Liver (tissue), 9 donors: ENCODE results near the gene MSTO1. TPM values are rescaled to one million over a fixed set of nuclear protein-coding genes. Genes with fewer than 3 reads are reported as not detected.
"Not testable (repeated sequence)": the region's sequence is repeated elsewhere in the genome, so short reads cannot be mapped to it uniquely, and the experiment has no call there.

Experiments
- DNase-seq: peaks from one replicate; pipeline ENCODE4 v3.0.0-alpha.2; 2017; ENCODE audit warnings: low spot score
- H3K27ac ChIP-seq, 2 donors: one replicate each; pipeline ENCODE4 v1.7.0; 2013; ENCODE audit warnings: inconsistent platforms in 2 of 2, low read length in 2 of 2, control low read depth in 1 of 2, low read depth in 1 of 2, mild to moderate bottlenecking in 1 of 2
- H3K27me3 ChIP-seq, 4 donors: one replicate each; pipeline versions ENCODE4 v1.6.1 to v1.7.0; 2013; ENCODE audit warnings: low read length in 3 of 4, inconsistent platforms in 1 of 4, mild to moderate bottlenecking in 1 of 4, moderate library complexity in 1 of 4; ENCODE audit not compliant: control insufficient read depth in 4 of 4, insufficient read depth in 4 of 4
- H3K36me3 ChIP-seq, 4 donors: one replicate each; pipeline versions ENCODE4 v1.6.1 to v1.7.0; 2013; ENCODE audit warnings: low read length in 3 of 4, mild to moderate bottlenecking in 3 of 4, low read depth in 1 of 4, moderate library complexity in 1 of 4; ENCODE audit not compliant: control insufficient read depth in 4 of 4, insufficient read depth in 3 of 4
- H3K4me1 ChIP-seq, 4 donors: one replicate each; pipeline versions ENCODE4 v1.6.1 to v1.7.0; 2013; ENCODE audit warnings: low read length in 3 of 4, mild to moderate bottlenecking in 3 of 4, moderate library complexity in 1 of 4; ENCODE audit not compliant: control insufficient read depth in 4 of 4, insufficient read depth in 4 of 4
- H3K4me3 ChIP-seq, 3 donors: one replicate each; pipeline versions ENCODE4 v1.6.1 to v1.7.0; 2013; ENCODE audit warnings: low read length in 3 of 3, control low read depth in 1 of 3, low read depth in 1 of 3, mild to moderate bottlenecking in 1 of 3
- H3K9ac ChIP-seq, 2 donors: one replicate each; pipeline ENCODE4 v1.7.0; 2013; ENCODE audit warnings: low read length in 2 of 2, mild to moderate bottlenecking in 2 of 2, moderate library complexity in 2 of 2, control low read depth in 1 of 2, low read depth in 1 of 2
- H3K9me3 ChIP-seq, 4 donors: one replicate each; pipeline versions ENCODE4 v1.6.1 to v1.7.0; 2013; ENCODE audit warnings: low read length in 3 of 4; ENCODE audit not compliant: control insufficient read depth in 4 of 4
- CTCF ChIP-seq: fragments of 150-350 bp; IDR thresholded peaks from 2 replicates; pipeline ENCODE4 v1.5.1; 2017; ENCODE audit warnings: improper control_type of control experiment, low read depth, low read length; ENCODE audit not compliant: missing input control
- EGR1 ChIP-seq, 2 donors: IDR thresholded peaks; 2 replicates each; pipeline ENCODE4 v1.6.1; 2016 to 2018; ENCODE audit warnings: antibody characterized with exemption in 2 of 2, low read depth in 2 of 2
- FOXA1 ChIP-seq: IDR thresholded peaks from 2 replicates; pipeline ENCODE4 v1.6.1; 2016; ENCODE audit warnings: antibody characterized with exemption
- FOXA2 ChIP-seq: IDR thresholded peaks from 2 replicates; pipeline ENCODE4 v1.6.1; 2016; ENCODE audit warnings: antibody characterized with exemption
- GABPA ChIP-seq, 2 donors: IDR thresholded peaks in 1 of 2; conservative IDR thresholded peaks in 1 of 2; 2 replicates each; pipeline ENCODE4 v1.6.1; 2016; ENCODE audit warnings: antibody characterized with exemption in 2 of 2, mild to moderate bottlenecking in 1 of 2, moderate library complexity in 1 of 2
- HNF4A ChIP-seq, 2 donors: conservative IDR thresholded peaks; 2 replicates each; pipeline ENCODE4 v1.6.1; 2016; ENCODE audit warnings: antibody characterized with exemption in 2 of 2, mild to moderate bottlenecking in 2 of 2
- HNF4G ChIP-seq: IDR thresholded peaks from 2 replicates; pipeline ENCODE4 v1.6.1; 2016; ENCODE audit warnings: antibody characterized with exemption
- JUND ChIP-seq, 2 donors: IDR thresholded peaks; 2 replicates each; pipeline ENCODE4 v1.6.1; 2016; ENCODE audit warnings: antibody characterized with exemption in 2 of 2
- MAX ChIP-seq: IDR thresholded peaks from 2 replicates; pipeline ENCODE4 v1.6.1; 2016; ENCODE audit warnings: antibody characterized with exemption
- NR2F2 ChIP-seq: IDR thresholded peaks from 2 replicates; pipeline ENCODE4 v1.6.1; 2016; ENCODE audit warnings: antibody characterized with exemption
- RAD21 ChIP-seq, 2 donors: IDR thresholded peaks; 2 replicates each; pipeline ENCODE4 v1.6.1; 2016; ENCODE audit warnings: antibody characterized with exemption in 2 of 2, mild to moderate bottlenecking in 2 of 2
- RXRA ChIP-seq, 2 donors: IDR thresholded peaks; 2 replicates each; pipeline ENCODE4 v1.6.1; 2017 to 2018; ENCODE audit warnings: antibody characterized with exemption in 2 of 2, mild to moderate bottlenecking in 1 of 2
- SP1 ChIP-seq: IDR thresholded peaks from 2 replicates; pipeline ENCODE4 v1.6.1; 2018; ENCODE audit warnings: antibody characterized with exemption, mild to moderate bottlenecking
- TAF1 ChIP-seq: conservative IDR thresholded peaks from 2 replicates; pipeline ENCODE4 v1.6.1; 2016; ENCODE audit warnings: antibody characterized with exemption, mild to moderate bottlenecking
- YY1 ChIP-seq: IDR thresholded peaks from 2 replicates; pipeline ENCODE4 v1.6.1; 2016; ENCODE audit warnings: antibody characterized with exemption, mild to moderate bottlenecking
- WGBS: extraction: QIAGEN DNeasy Blood & Tissue Kit; methylation state at CpG from one replicate; pipeline ENCODE4 v1.1.7; 2013; 5-methylcytosine and 5-hydroxymethylcytosine counted together
- polyA plus RNA-seq, 2 donors: library from polyadenylated mRNA; stranded (reverse) in 1 of 2; unstranded in 1 of 2; fragments of 200-250 nt in 1 of 2; fragments of >200 nt in 1 of 2; fragmentation: Nextera tagmentation in 1 of 2; extraction: Ambion mirVana in 1 of 2; gene quantifications; one replicate each; pipeline versions ENCODE4 v1.2.1 to v1.2.3, GENCODE V29; 2013 to 2015
- total RNA-seq, 2 donors: library from RNA; depleted of rRNA; stranded (reverse); fragments of >200 nt; gene quantifications; one replicate each; pipeline ENCODE4 v1.2.3, GENCODE V29; 2014
- TF ChIP-seq, protein P1 (sequence below): IDR thresholded peaks from 2 replicates; pipeline ENCODE4 v1.6.1; 2016; ENCODE audit warnings: antibody characterized with exemption
- TF ChIP-seq, protein P2 (sequence below): IDR thresholded peaks from 2 replicates; pipeline ENCODE4 v1.6.1; 2016; ENCODE audit warnings: antibody characterized with exemption
- TF ChIP-seq, protein P3 (sequence below): IDR thresholded peaks from 2 replicates; pipeline ENCODE4 v1.6.1; 2016; ENCODE audit warnings: antibody characterized with exemption, mild to moderate bottlenecking
- donor health status: healthy.
- donor health status: healthy.
- donor health status: healthy.
- donor health status: healthy.
- donor health status: healthy.

Gene MSTO1
- total and polyA plus RNA-seq, 4 donors = 8.9 to 22.9 (median 18.2) TPM

DNA sequence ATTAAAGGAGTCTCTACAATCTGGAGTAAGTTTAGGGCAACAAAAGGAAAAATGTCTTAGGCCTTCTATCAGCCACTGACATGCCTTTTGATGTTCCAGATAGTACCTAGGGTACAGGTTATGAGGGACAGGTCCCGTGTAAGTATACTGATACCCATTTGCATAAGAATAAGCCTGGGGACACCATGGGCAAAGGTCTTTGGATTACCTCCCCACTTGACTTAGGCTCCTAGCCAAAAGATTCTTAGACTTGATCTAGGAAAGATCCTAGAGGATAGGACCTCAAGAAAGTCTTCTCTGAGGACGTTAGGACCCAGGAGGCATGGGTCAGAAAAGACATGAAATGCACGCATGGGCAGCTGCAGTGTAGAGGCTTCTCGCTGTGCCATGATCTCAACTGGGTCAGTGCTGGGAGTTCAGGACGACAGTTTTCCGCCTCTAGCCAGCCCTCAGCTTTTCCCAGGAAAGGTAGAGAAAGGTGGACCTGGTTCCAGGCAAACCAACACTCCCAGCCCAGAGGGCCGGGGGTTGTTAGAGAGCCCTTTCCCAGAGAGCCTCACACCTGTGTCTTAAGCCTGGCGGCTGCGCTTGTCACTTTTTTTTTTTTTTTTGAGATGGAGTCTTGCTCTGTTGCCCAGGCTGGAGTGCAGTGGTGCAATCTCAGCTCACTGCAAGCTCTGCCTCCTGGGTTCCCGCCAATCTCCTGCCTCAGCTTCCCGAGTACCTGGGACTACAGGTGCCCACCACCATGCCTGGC, 26.6 kb downstream of the MSTO1 start:
- no peaks in the 10 kb centered on the region for H3K9me3 ChIP-seq
- H3K4me3 ChIP-seq = peak overlapping the region; percentile 30 to 73 (median 48)
- H3K9ac ChIP-seq = no peak overlapping the region
- DNase-seq = no peak
- 61% methylated on average over 11 of the region's 11 CpGs for WGBS
- H3K27ac ChIP-seq = peak overlapping the region in 1 of 2 donors; percentile 77
- H3K4me1 ChIP-seq = peaks cover 1 to 12% (median 8%) of the 10 kb centered on the region in 4 donors
- no peaks in the 10 kb centered on the region for H3K36me3 ChIP-seq
- TF ChIP-seq SP1 = no peak
- no peak for TF ChIP-seq FOXA1
- no peak for TF ChIP-seq NR2F2
- no peak for TF ChIP-seq HNF4G
- TF ChIP-seq, protein P1, sequence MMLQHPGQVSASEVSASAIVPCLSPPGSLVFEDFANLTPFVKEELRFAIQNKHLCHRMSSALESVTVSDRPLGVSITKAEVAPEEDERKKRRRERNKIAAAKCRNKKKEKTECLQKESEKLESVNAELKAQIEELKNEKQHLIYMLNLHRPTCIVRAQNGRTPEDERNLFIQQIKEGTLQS = no peak
- no peak for TF ChIP-seq RAD21 (IDR thresholded peaks at IDR 0.05)
- no peak for TF ChIP-seq FOXA2
- TF ChIP-seq YY1 = no peak
- TF ChIP-seq RXRA (IDR thresholded peaks at IDR 0.05) = no peak
- no peaks in the 10 kb centered on the region for H3K27me3 ChIP-seq

DNA sequence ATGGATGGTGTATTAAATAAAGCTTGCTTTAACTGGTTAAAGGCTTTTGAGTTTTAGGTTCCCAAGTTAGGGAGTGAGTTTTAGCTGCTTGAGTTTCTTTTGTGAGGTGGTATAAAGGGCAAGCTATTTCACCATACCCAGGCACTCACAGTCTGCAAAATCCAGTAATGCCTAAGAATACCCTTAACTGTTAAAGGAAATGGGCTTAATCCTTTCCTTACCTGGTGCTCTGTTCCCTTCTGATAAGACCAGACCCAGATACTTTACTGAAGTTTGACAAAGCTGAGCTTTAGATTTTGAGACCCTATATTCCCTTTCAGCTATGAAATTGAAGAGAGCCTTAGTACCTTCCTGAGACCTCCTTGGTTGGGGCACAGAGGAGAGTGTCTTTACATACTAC, 30.3 kb downstream of the MSTO1 start:
- no peak for TF ChIP-seq RAD21 (IDR thresholded peaks at IDR 0.05)
- TF ChIP-seq, protein P2, sequence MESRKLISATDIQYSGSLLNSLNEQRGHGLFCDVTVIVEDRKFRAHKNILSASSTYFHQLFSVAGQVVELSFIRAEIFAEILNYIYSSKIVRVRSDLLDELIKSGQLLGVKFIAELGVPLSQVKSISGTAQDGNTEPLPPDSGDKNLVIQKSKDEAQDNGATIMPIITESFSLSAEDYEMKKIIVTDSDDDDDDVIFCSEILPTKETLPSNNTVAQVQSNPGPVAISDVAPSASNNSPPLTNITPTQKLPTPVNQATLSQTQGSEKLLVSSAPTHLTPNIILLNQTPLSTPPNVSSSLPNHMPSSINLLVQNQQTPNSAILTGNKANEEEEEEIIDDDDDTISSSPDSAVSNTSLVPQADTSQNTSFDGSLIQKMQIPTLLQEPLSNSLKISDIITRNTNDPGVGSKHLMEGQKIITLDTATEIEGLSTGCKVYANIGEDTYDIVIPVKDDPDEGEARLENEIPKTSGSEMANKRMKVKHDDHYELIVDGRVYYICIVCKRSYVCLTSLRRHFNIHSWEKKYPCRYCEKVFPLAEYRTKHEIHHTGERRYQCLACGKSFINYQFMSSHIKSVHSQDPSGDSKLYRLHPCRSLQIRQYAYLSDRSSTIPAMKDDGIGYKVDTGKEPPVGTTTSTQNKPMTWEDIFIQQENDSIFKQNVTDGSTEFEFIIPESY = no peak
- no peak for TF ChIP-seq HNF4A (conservative IDR thresholded peaks at IDR 0.05)
- TF ChIP-seq YY1 = no peak
- TF ChIP-seq SP1 = no peak
- no peak for TF ChIP-seq JUND (IDR thresholded peaks at IDR 0.05)
- TF ChIP-seq, protein P3, sequence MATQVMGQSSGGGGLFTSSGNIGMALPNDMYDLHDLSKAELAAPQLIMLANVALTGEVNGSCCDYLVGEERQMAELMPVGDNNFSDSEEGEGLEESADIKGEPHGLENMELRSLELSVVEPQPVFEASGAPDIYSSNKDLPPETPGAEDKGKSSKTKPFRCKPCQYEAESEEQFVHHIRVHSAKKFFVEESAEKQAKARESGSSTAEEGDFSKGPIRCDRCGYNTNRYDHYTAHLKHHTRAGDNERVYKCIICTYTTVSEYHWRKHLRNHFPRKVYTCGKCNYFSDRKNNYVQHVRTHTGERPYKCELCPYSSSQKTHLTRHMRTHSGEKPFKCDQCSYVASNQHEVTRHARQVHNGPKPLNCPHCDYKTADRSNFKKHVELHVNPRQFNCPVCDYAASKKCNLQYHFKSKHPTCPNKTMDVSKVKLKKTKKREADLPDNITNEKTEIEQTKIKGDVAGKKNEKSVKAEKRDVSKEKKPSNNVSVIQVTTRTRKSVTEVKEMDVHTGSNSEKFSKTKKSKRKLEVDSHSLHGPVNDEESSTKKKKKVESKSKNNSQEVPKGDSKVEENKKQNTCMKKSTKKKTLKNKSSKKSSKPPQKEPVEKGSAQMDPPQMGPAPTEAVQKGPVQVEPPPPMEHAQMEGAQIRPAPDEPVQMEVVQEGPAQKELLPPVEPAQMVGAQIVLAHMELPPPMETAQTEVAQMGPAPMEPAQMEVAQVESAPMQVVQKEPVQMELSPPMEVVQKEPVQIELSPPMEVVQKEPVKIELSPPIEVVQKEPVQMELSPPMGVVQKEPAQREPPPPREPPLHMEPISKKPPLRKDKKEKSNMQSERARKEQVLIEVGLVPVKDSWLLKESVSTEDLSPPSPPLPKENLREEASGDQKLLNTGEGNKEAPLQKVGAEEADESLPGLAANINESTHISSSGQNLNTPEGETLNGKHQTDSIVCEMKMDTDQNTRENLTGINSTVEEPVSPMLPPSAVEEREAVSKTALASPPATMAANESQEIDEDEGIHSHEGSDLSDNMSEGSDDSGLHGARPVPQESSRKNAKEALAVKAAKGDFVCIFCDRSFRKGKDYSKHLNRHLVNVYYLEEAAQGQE = no peak
- no peak for TF ChIP-seq GABPA (IDR thresholded peaks at IDR 0.05 in 1 of 2, conservative IDR thresholded peaks at IDR 0.05 in 1 of 2)
- no peak for TF ChIP-seq FOXA1
- no peak for TF ChIP-seq CTCF
- TF ChIP-seq FOXA2 = no peak
- TF ChIP-seq RXRA (IDR thresholded peaks at IDR 0.05) = no peak
- TF ChIP-seq HNF4G = no peak
- no peak for TF ChIP-seq MAX
- TF ChIP-seq, protein P1 = no peak
- no peak for TF ChIP-seq EGR1 (IDR thresholded peaks at IDR 0.05; ENCODE audit: low read depth in 2 of 2)
- TF ChIP-seq NR2F2 = no peak
- TF ChIP-seq TAF1 = no peak
- Histone ChIP-seq H3K27ac (no peak overlapping the region), H3K9ac (no peak overlapping the region), H3K9me3 (peaks cover 0 to 8% (median under 1%) of the 10 kb centered on the region in 4 donors), H3K27me3 (no peaks in the 10 kb centered on the region), H3K4me1 (peaks cover 1 to 12% (median 8%) of the 10 kb centered on the region in 4 donors), H3K4me3 (no peak overlapping the region), H3K36me3 (no peaks in the 10 kb centered on the region)
- DNase-seq = no peak

- not testable (repeated sequence) for H3K27ac ChIP-seq, H3K9me3 ChIP-seq, H3K9ac ChIP-seq, H3K27me3 ChIP-seq, H3K4me3 ChIP-seq, H3K36me3 ChIP-seq, H3K4me1 ChIP-seq, DNase-seq
- WGBS = 72% methylated on average over 11 of the region's 11 CpGs
Observed at GRCh38 chr1:155642559-155643180, 32.7 kb downstream of the MSTO1 start.
